22Rv1 (cell line): ENCODE measurements around the gene ACTR5.

Experiments used
- CTCF ChIP-seq: fragments of 450-650 bp; IDR thresholded peaks from 2 replicates; pipeline ENCODE4 v1.5.1; 2017; ENCODE audit warnings: mild to moderate bottlenecking
- ZFX ChIP-seq: fragments of 450-650 bp; IDR thresholded peaks from 2 replicates; pipeline ENCODE4 v1.6.1; 2017; ENCODE audit warnings: antibody characterized with exemption, borderline replicate concordance

GRCh38 chr20:38745757-38746156 lies 2.5 kb upstream of the ACTR5 start:
- TF ChIP-seq CTCF = no peak
- TF ChIP-seq ZFX = no peak
